T47D (cell line): Measurements from ENCODE around the gene CCDC85C.

Source experiments
- DNase-seq, 2 experiments: peaks; one replicate each; pipeline versions ENCODE4 v3.0.0 to v3.0.0-alpha.2; 2011 to 2012; ENCODE audit warnings: low read depth in 1 of 2, low spot score in 1 of 2
- JUND ChIP-seq: IDR thresholded peaks from 2 replicates; pipeline ENCODE4 v1.6.1; 2012; ENCODE audit warnings: low read depth
- in situ Hi-C: cut with HindIII; loops from 2 replicates; pipeline ENCODE4 v1.10.0; 2016; ENCODE audit warnings: low sequenced_read_pairs, low pct_unique_long_range_greater_than_20kb

CCDC85C gene

DNA sequence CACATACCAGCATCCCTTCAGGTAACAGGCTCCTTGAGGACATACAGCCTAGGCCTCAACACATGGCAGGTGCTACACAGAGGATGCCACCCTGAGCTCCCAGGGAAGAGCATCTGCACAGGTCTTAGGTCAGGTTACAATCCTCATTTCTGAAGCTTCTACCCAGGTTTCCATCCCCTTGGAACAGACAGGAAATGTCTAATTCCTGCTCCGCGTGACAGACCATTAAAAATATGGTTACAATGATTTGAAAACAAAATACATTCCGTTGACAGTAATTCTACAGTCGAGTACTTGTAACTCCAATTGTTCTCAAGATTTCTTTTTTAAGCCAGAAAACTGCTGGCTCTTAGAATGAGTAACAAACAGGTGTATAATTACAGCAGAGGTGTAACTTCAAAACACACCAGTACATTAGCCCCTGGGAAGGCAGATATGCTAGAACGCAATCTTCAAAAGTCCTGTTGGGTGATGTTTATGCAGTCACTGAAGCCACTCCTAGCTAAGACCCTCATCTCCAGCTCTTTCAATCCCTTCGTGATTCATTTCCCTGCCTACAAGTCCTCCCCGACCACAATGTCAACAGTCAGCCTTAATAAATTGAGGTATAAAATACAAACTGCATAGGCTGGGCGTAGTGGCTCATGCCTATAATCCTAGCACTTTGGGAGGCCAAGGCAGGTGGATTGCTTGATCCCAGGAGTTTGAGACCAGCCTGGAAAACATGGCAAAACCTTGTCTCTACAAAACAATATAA is 135.0 kb downstream of the CCDC85C start:
- TF ChIP-seq JUND: no peak
- DNase-seq: no peak
- in situ Hi-C loops: no loop called here

DNA sequence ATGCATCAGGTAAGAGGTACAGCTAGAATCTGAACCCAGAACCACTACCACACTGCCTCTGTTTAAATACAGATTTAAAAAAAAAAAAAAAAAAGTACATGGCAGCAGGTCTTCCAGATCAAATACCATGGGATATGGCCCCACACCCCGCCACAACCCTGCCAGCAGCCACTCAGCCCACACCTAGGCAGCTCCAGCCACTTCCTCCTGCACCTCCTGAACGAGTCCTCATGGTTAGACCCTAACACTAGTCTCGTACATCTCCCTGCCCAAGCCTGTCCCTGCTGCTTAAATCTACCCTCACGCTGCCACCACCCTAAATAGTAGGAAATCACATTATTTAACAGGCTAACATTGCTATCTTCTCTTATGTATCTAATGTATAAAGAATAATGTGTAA is 135.9 kb downstream of the CCDC85C start:
- in situ Hi-C loops: no loop called here
- no peak for DNase-seq
- TF ChIP-seq JUND: no peak

DNA sequence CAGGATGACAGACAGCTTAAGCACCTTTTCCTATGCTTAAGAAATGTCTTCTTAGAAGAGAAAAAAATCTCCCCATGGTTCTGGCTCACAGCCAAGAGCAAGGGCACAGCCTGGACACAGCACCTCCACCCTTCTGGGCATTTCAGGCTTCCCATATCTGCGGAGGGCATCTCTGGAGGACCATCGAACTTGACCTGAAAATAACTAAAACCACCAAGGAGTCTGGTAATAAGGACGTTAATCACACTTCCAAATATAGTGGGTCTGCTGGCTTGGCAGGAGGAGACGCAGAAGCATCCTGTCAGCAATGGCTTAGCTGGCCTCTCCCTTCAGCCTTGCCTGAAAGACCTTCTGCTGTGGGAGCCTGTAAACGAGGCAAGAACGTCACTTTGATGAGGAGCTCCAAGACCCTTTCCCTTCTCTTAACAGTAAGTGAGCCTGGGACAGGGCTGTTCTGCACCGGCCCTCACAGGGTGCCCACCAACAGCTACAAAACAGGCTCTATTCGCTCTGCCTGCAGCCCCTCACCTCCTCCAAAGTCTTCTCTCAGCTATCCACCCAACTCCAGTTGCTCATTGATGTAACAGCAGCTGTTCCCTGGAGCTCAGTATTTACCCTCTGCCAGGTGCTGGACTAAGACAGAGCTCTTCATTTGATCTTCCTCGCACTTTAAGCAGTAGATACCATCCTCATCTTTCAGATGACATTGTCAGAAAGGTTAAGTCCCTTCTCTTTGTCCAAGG is 136.5 kb downstream of the CCDC85C start:
- no peak for DNase-seq
- in situ Hi-C loops: no loop called here
- no peak for TF ChIP-seq JUND

DNA sequence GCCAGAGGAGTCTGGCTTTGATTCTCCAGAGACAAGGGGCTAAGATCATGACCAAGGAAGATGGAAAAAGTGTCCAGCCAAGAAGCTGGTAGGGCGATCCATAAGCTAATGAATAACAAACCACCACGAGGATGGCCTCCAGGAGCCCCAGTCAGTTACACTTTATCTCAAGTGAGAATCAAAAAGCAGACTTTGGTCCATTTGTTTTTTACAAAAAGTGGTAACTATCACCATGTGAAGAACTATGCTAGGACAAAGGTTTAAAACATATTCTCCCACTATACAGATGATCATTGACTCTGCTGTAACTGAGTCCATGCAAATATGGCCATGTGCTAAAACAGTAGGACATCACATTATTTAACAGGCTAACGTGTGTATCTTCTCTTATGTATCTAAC is 137.2 kb downstream of the CCDC85C start:
- in situ Hi-C loops: no loop called here
- DNase-seq: no peak
- no peak for TF ChIP-seq JUND

DNA sequence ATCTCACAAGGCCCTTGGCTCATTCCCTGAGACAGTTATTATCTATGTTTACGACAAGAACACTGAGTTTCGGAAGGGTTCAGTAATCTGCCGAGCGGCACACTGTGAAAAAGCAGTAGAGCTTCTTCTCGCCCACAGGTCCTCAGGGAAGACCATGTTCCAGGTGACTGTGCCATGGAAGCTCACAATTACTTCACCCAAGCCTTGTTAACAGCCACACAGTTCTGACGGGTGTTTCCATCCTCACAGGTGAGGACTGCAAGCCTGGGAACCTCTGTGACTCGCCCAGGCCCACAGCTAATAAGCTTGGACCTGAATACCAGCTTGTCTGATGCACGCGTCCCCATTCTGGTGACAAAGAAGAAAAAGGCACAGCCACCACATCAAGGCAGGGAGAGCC is 138.7 kb downstream of the CCDC85C start:
- no peak for TF ChIP-seq JUND
- DNase-seq: no peak
- in situ Hi-C loops: no loop called here

DNA sequence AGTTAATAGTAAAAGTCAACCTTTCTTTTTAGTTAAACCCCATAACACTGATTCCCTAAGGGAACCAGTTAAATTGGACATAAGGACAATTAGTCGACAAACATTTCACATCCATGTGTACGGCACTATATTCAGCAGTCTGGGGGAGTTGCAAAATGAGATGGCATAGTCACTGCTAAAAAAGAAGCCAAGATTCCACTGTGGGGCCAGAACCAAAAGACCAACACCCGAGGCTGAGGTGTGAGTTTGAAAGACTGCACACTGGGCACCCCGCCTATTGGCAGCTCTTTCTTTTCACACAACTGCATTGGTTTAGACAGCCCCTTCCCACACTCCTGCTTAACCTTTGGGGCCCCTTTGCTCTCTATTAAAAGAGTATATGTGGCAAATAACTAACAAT is 140.0 kb downstream of the CCDC85C start:
- in situ Hi-C loops: no loop called here
- TF ChIP-seq JUND: no peak
- DNase-seq: no peak

DNA sequence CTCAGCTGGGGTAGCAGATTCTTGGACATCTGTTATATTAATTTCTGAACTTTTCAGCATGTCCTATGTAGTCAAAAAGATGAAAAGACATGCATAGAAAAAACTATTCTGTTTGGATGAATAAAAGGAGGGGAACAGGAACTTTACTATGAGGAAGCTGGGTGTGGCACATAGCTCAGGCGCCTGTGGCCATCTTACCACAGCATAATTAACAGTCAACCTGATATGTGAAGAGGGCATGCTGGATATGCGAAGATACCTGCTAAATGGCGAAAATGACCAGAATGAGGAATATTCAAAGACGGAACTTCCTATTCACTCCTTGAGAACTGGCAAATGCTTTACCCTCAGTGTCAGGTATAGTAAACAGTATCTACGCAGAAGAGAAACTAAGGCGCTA is 141.8 kb downstream of the CCDC85C start:
- in situ Hi-C loops: no loop called here
- no peak for DNase-seq
- TF ChIP-seq JUND: no peak

DNA sequence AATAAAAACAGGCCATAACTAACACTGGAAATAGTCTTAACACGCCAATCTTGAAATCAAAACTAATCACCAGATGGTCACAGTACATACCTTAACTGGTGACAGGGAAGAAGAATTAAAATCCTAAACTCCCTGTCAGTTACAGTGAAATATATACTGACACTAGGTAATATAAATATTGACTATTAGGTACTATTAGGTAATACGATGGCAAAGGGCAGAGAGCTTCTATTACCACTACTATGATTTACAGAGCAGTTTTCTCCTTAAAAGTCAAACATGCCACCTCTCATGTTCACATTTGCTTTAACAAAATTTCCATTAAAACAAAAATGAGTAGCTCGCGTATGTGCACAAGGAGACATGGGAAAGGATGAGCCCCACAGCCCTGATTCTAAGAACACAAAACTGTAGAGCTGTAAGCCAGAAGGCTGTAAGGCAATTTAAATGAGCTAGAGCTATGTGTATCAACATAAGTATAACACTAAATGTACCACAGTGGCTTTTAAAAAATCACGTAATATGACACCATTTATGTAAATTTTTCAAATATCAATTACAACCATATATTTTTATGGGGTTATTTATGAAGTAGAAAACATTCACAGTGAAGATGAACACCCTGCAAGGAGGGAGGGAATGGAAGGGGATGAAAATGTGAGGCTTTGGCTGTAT is 142.5 kb downstream of the CCDC85C start:
- TF ChIP-seq JUND: no peak
- DNase-seq: no peak
- in situ Hi-C loops: no loop called here

DNA sequence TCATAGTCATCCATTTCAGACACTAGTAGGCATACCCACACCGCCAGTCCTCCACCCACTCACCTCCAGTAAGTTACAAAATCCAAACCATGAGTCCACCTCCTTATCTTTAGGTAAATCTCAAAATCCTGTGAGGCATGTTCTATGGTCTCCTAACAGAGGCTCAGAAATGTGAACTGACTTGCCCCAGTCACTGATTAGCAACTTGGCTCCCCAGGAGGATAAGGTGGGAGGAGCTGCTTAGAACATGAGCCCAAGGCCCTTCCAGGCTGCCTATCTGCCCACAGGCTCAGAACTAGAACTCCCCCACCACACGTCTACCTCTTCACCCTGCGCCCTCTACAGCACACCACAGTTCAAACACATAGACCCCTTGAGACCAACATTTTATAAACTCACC is 143.2 kb downstream of the CCDC85C start:
- in situ Hi-C loops: no loop called here
- TF ChIP-seq JUND: no peak
- DNase-seq: no peak

DNA sequence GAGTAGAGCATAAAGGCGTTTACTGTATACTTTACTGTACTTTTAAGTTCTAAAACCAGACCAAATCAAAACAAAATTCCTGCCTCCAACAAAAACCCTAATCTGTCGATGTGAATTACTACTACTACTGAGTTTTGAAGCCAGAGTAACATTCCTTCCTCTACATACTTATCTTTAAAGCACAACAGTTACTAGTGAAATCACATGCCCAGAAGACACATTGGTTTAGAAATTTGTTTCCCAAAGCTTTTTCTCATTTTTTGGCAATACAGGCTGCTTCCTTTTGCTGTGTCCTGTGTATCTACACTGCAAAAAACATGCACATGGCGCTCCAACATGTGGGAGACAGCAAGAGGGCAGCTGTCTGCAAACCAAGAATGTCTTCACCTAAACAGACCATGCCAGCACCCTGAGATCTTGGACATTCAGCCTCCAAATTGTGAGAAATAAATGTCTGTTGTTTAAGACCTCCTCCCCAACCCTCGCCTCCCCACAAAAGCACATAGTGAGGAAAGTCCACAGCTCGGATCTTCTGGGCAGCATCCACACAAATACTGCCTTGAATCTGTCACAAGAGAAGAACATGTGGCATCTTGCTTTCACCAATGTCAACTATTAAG is 144.4 kb downstream of the CCDC85C start:
- DNase-seq: no peak
- in situ Hi-C loops: no loop called here
- no peak for TF ChIP-seq JUND

DNA sequence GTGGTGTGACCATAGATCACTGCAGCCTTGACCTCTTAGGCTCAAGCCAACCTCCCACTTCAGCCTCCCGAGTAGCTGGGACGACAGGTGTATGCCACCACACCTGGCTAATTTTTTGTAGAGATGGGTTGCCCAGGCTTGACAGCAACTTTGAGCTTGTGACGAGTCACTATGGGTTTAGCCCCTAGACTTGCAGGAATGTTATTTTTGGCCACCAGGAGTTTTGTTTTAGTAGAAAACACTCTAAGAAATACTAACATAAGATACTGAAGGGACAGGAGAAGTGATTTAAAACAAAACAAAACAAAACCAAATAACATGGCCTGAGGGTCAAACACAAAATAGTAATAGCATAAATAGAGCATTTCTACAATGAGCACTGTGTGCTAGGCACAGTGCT is 149.8 kb downstream of the CCDC85C start:
- TF ChIP-seq JUND: no peak
- no peak for DNase-seq

DNA sequence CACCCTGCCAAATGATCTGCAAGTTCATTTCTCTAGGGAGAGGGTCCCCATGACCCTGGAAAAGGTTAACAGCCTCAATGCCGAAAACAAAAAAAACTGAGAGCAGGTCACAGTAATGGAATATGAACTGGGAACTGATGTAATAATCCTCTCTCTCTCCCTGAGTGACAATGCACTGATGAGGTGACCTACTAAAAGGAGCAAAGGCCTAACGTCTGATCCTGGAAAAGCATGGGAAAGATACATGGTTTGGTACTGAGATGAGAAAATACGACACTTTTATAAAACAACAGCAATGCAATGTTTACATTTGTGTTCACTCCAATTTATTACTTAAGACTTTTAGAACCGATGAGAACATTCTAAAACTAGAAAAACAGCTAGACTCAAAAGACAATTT is 151.0 kb downstream of the CCDC85C start:
- in situ Hi-C loops: no loop called here
- TF ChIP-seq JUND: no peak
- no peak for DNase-seq

More for the DNA sequence above, 149.8 kb downstream of the CCDC85C start:
- in situ Hi-C loops: no loop called here

DNA sequence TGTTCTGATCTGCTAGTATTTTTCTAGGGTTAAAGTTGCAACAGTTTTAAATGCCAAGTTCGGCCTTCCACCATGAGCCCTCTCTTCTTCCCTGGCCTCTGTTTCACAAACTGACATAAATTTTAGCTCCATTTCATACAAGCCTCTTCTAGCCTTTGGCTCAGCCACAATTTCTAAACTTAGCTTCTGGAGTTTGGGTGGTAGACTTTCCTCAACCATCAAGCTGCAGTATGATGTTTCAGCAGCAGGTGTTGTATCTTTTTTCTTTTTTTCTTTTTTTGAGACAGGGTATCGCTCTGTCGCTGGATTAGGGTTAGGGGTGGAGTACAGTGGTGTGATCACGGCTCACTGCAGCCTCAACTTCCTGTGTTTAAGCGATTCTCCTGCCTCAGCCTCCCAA is 152.8 kb downstream of the CCDC85C start:
- TF ChIP-seq JUND: no peak
- no peak for DNase-seq
- in situ Hi-C loops: no loop called here
